Stimulated activated CD4-positive, alpha-beta T cell treated with anti-CD3 and anti-CD28 coated beads, Interleukin-2, amount 100 ng/mL, for 24 hours (primary cell): ENCODE data around the gene SUGP1.
"Not testable (repeated sequence)": the region's sequence is repeated elsewhere in the genome, so short reads cannot be mapped to it uniquely, and the experiment has no call there.

Source experiments
- DNase-seq, 2 donors: peaks; one replicate each; pipeline ENCODE4 v3.0.0-alpha.2; 2020

The SUGP1 gene, protein sequence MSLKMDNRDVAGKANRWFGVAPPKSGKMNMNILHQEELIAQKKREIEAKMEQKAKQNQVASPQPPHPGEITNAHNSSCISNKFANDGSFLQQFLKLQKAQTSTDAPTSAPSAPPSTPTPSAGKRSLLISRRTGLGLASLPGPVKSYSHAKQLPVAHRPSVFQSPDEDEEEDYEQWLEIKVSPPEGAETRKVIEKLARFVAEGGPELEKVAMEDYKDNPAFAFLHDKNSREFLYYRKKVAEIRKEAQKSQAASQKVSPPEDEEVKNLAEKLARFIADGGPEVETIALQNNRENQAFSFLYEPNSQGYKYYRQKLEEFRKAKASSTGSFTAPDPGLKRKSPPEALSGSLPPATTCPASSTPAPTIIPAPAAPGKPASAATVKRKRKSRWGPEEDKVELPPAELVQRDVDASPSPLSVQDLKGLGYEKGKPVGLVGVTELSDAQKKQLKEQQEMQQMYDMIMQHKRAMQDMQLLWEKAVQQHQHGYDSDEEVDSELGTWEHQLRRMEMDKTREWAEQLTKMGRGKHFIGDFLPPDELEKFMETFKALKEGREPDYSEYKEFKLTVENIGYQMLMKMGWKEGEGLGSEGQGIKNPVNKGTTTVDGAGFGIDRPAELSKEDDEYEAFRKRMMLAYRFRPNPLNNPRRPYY

DNA sequence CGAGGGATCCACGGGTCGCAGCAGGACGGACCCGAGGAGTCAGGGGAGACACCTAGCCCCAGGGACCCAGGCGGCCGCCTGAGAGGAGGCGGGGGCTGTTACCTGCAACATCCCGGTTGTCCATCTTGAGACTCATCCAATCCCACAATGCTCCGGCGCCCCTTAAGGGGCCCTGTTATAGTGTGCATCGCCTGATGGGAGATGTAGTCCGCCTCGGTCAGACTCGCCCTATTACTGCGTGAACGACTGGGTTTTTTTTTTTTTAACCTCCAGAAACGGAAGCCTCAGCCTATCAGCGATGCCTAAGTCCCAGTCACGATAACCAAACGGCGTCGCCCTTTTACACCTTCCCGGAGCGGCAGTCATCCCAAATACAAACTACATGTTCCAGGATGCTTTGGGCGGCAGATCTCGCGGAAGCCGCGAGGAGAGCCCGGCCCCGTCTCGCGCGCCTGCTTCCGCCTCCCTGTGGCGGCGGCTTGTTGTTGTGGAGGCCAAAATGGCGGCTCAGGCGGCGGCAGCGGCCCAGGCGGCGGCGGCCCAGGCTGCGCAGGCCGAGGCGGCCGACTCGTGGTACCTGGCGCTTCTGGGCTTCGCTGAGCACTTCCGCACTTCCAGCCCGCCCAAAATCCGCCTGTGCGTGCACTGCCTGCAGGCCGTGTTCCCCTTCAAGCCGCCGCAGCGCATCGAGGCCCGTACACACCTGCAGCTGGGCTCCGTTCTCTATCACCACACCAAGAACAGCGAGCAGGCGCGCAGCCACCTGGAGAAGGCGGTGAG lies at the start of gene SUGP1, which contains the start of gene MAU2:
SUGP1 (minus strand) TSS at position 149 of the 780 bp plus-strand sequence; CDS start at position 136, 13 bp downstream.
MAU2 (plus strand) TSS at position 469 of the 780 bp plus-strand sequence; CDS start at position 500, 31 bp downstream.
- peak; percentile 88 to 90 for DNase-seq

DNA sequence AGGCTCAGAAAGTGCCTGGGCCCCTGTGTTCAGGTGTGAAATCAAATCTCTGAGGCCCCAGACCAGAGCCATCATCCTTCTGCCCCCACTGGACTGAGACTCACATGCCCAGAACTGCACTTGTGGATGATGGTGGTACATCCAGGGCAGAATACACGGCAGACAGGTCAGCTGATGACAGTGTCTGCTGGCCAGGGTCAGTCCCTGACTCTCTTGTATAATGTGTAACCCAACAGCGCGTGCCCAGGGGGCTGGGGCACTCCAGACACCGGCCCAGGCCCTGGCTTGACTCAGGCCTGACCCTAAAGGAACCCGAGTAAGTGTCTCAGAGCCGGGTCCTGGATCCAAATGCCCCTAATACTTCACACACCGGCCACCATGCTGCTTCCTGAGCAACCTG lies 47.8 kb upstream of the SUGP1 start:
- no peak for DNase-seq

DNA sequence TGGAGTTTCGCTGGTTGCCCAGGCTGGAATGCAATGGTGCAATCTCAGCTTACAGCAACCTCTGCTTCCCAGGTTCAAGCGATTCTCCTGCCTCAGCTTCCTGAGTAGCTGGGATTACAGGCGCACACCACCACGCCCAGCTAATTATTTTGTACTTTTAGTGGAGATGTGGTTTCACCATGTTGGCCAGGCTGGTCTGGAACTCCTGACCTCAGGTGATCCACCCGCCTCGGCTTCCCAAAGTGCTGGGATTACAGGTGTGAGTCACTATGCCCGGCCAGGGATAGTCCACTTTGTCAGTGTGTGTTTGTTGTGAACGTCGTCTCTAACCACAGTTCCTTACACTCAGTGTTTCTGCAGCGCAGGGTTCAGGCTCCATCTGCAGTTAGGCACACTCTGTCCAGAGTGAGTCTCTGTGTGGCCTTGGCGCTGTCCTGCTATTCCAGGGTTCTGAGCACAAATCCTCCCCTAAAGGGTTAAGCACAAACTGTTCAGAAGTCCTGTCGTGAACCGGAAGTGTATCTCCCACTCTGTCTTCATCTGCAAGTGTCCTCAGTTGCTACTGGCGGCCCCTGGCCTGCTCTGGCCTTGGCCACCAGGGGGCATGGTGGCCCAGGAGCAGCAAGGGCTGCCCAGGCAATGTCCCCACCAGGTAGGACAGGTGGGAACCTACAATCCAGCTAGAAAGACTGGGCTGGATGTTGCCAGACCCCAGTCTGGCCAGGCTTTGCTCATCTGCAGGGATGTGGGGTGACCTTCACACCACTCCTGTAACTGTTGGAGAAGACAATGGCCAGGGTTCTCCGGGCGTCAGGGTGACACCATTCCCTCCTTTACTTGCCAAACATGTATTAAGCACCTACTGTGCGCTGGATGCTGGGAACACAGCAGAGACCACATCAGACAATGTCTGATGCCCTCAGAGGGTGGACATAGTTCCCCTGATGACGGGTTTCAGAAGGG lies 46.4 kb upstream of the SUGP1 start:
- DNase-seq, result peak; percentile 73 to 77

DNA sequence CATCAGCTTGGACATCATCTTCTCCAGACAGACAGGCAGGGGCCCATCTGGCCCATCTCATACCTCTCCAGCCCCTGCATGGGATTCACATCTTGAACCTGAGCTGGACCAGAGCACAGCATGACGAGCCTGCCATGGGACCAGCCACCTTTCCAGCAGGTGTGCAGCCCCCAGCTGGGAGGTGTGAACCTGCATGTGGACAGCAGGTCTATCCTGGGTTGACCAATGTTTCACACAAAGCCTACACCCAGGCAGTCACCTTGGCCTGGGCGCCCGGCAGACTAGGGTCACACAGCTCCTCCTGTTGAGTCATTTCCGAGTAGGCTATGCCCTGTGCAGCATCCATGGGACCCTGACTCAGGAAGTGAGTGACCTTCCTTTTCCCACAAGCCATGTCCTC lies 41.8 kb upstream of the SUGP1 start:
- no peak for DNase-seq

DNA sequence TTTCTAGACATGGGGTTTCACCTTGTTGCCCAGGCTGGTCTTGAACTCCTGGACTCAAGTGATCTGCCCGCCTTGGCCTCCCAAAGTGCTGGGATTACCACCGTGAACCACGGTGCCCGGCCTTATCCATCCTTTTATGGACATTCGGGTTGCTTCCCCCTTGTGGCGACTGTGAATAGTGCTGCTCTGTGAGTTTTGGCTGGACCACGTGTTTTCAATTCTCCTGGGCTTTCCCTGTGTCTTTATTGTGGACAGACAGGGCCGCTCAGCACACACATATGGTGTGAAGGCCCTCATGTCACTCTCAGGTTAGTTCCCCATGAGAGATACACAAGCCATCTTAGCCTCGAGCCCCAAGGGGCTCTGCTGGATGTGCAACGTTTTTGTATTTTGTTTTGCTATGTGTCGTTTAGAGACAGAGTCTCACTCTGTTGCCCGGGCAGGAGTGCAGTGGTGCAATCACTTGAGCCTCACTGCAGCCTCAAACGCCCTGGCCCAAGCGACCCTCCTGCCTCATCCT lies 40.8 kb upstream of the SUGP1 start:
- peak; percentile 78 to 81 for DNase-seq

DNA sequence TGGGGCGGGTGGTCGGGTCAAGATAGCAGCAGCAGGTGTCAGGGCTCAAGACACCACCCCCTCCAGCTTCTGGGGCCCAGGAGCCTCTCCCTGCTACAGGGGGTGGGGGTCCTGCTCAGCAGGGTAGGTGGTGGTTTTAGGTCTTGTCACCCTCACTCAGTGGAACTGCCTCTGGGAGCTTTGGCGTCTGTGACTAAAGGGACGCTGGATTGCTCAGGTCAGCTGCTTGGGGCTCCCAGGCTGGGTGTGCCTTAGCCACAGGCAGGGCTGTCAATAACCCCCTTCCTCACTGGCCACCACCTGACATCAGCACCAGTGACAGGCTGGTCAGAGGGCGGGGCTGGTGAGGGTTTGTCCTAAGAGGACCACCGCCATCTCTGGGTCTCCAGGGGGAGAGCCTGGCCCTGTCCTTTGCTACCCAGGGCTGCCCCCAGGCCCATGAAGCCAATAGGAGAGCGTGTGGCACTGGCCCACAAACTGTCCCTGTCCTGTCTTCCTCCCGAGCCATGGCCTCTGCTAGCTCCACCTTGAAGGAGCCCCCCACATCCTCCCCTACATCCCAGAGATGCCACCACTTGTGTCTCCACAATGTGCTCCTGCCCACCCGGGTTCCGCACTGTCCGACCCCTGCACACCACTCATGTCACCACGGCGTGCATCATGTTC lies 36.7 kb upstream of the SUGP1 start:
- DNase-seq, result no peak

DNA sequence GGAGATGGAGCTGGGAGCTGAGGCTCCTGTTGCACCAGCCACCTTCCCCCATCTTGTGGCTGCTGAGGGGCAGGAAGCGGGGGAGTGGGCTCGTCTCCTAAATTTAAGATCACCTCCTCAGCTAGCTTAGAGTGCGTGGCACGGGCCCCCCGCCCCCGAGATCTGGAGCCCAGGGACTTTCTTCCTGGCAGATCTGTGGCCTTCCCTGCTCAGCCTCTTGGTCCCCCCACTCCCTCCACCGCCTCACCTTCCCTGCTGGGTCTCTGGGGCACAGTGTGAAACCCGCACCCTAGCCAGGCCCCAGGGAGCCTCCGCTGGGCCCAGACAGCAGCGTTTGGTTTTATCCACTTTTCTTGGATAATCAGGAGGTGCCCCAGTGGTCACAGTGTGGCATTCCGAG lies 36.2 kb upstream of the SUGP1 start:
- DNase-seq, result no peak

DNA sequence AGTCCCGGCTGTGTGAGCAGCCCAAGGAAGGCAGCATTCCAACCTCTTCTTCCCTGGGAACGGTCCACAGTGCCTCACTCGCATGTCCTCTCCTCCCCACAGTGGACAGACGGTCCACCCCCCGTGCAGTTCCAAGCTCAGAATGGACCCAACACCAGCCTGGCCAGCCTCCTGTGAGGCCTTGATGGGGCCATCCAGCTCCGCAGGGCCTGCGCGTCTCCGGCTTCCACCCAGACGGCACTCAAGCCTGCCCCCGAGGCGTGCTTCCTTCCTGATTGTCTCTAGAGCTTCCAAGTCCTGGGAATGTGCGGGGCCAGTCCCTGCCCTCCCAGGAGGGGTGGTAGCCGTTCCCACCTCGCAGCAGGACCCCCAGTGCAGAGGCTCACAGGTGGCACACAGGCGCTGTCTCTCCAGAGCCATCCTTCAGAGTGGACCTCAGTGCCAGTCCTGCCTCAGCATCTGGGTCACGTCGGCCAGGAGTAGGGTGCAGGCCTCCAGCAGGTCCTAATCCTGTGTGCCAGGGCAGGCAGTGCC lies 35.4 kb upstream of the SUGP1 start:
- no peak for DNase-seq

DNA sequence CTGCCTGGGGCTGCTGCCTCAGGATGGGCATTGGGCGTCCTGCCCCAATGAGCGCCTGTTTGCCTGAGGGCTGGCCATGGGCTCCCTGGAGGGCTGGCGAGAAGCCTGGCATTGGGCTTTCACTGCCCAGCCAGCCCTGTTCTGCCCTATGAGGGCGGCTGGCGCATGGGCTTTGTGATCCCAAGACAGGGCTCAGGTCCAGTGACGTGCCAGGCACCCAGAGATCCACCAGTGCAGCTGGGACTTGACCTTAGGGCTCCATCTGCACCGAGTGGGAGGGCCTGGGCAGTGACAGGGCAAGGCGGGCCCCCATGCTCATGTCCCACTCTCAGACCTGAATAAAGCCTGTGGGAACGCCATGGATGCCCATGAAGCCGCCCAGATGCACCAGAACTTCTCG lies 34.6 kb upstream of the SUGP1 start:
- DNase-seq, result no peak

DNA sequence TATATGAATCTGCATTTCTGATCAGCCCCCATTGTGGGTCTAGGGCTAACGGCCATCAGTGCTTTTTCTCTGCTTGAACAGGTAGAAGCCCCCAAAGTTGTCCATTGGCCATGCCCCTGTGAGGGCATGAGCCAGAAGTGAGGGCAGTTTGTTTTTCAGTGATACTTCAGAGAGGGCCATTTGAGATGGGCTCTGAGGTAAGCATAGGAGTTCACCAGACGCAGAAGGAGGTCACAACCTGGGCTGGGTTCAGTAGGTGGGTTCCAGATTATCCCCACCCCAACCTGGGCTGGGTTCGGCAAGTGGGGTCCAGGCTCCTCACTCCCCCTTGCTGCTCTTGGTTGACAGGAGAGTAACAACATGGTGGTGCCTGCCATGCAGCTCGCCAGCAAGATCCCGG lies 33.7 kb upstream of the SUGP1 start:
- DNase-seq, result no peak

DNA sequence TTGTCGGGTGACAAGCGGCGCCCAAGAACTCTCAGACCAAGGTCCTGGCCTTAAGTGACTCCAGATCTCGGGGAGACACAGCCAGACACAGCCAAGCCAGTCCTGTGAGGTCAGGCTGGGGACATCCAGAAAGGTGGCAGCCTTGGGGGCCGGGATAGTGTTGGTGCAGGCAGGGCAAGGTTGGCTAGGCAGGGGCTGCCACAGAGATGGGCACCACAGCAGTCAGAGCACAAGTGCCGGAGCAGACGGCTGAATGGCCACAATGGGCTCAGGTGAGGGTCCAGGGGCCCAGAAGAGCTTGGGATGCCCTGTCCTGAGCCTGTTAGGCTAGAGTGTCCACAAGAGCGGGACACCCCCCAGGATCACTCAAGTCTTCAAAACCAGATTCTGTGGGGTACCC lies 32.5 kb upstream of the SUGP1 start:
- no peak for DNase-seq

DNA sequence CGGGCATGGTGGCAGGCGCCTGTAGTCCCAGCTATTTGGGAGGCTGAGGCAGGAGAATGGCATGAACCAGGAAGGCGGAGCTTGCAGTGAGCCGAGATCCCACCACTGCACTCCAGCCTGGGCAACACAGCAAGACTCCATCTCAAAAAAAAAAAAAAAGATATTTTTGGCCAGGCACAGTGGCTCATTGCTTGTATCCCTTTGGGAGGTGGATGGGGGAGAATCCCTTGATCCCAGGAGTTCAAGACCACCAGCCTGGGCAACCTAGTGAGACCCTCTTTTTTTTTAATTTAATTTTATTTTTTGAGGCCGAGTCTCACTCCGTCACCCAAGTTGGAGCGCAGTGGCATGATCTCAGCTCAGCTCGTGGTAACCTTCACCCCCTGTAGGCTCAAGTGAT lies 30.4 kb upstream of the SUGP1 start:
- DNase-seq, result not testable (repeated sequence)

DNA sequence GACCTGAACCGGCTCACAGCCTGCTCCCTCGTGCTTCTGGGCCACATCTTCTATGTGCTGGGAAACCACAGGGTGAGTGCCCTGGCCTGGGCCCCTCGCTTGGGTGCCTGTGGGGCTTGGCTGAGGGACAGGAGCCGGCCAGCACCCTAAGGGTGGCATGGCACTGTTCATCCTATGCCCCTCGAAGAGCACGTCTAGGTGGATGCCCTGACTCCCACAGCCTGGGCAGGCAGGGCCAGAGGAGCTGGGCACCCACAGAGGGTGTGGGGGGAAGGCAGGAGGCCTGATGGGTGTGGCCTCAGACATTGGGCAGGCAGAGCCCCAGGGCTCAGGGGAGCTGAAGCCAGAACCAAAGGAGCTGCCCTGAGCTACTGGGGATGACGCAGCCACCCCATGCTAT lies 29.1 kb upstream of the SUGP1 start:
- no peak for DNase-seq

DNA sequence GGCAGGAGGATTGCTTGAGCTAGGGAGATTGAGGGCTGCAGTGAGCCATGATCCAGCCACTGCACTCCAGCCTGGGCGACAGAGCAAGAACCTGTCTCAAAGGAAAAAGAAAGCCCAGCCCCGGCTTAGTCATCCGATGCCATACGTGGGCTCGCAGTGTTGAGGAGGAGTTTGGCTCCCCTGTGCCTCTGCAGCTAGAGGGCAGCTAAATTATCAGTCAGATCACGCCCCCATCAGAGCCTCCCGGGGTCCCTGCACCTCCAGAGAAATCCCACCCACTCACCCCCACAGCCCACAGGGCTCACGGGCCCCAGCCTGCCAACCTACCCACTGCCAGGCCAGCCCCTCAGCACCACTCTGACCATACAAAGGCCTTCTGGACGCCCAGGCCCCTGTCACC lies 28.0 kb upstream of the SUGP1 start:
- no peak for DNase-seq

DNA sequence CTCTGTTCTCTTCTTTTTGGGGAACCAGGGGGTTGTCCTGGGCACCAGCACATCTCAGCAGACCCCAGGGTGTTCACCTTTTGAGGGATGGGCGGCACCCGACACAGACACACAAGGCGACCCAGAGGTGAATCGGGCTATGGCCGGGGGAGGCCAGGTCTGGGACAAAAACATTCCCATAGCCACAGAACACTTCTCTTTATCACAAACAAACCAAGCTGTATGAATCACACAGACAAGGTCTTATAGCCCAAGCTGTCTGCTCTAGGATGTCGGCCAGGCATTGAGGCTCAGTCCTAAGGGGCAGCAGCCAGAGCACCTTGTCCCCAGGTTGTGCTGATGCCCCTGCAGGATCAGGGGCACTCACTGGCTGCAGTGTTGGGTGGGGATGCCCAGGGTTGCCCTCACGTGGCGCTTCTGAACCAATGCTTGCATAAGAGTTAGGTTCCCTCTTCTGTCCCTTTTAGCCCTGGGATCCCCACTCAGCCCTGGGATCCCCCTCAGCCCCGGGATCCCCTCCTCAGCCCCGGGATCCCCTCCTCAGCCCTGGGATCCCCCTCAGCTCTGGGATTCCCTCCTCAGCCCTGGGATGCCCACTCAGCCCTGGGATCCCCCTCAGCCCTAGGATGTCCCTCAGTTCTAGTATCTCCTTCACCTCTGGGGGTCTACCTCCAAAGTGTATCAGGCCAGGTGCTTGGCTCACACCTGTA lies 27.2 kb upstream of the SUGP1 start:
- DNase-seq, result no peak

DNA sequence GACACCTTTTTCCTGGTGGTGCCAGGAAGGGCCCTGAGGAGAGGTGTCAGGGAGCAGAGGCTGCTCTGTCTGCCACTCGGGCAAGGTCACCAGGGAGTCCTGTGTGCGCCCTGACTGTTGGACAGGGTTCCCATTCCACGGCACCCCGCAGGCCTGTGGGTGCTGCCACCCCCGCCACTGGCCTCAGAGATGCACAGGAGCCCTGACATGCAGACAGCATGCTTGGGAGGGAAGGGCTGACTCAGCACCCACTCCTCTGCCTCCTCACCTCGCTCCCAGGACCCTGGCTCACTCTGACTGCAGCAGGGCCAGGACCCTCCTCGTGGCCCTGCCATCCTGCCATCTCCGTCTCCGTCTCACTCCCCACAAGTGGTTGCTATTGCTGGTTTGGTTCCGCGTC lies 25.7 kb upstream of the SUGP1 start:
- no peak for DNase-seq

DNA sequence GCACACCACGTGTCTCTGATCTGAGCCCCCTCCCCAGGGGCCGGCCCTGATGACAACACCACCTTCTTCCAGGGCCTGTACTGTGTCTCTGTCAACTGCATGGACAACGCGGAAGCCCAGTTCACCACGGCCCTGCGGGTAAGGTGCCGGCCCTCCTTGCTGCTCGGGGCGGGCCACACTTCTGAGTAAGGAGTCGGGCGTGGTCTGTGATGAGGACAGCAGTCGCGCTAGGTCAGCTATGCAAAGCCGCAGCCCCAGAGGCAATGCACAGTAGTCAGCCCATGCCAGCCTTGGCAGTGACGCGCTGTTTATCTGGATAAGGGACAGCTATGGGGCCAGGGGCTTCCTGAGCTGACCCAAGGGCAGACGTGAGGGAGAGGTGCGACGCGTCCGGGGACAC lies 24.9 kb upstream of the SUGP1 start:
- DNase-seq, result no peak

DNA sequence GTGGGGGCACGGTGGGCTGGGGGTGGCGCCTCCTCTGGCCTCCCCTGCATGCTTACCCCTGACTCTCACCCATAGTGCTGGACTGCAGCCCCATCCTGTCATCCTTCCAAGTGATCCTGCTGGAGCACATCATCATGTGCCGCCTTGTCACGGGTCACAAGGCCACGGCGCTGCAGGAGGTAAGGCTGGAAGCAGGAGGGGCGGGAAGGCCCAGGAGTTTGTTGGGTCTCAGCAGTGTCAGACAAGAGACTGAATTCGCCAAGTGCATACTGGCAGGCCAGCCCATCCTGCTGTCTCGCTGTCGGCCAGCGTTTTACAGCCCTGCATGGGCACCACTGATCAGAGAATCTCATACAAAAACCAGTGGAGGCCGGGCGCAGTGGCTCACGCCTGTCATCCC lies 23.5 kb upstream of the SUGP1 start:
- DNase-seq, result no peak

DNA sequence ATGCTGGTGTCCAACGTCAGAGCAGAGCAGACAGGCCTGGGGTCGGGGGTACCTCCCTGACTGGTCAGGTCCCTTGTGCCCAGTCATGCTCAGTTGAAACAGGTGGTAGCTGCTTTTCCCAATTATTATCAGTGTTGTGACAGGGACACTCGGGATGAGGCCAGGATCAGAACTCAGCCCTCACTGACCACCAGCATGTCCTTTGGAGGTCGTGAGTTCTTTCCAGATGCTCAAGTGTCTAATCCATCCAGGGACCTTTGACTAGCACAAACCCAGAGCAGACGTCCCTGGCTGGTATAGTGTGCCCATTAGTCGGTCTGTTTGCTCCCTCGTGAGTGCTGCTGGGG lies 22.7 kb upstream of the SUGP1 start:
- DNase-seq, result no peak

DNA sequence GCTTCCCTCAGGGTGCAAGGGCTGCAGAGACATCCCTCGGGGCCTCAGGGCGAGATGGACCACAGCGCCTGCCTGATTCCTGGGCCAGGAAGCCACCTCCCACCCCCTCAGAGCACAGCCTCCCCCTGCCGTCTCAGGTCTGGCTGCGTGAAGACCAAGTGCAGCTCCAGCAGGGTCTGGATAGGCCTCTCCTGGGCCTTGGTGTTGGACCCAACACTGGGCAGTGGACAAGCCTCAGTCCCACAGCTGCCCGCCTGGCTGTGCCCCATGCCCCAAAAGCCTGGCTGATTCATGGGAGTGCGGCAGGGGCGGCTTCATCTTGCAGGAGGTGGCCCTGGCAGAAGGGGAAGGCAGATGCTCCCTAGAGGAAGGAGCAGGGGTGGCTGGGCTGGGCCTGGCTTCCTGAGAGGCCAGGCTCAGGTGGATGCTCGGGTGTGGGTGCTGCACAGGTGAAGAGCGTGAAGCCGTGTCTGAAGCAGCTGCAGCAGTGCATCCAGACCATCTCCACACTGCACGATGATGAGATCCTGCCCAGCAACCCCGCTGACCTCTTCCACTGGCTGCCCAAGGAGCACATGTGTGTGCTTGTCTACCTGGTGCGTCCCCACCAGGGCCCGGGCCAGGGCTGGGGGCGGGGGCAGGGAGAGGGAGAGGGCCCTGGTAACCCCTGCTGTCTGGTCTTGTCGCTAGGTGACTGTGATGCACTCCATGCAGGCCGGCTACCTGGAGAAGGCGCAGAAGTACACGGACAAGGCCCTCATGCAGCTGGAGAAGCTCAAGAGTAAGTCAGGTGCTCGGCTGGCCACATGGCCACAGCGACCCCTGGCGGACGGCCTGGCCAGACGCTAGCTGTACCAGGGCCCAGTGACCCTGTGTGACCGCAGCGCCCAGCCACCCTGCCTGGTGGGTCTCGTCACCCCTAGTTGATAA lies 22.0 kb upstream of the SUGP1 start:
- DNase-seq, result peak in 1 of 2 donors; percentile 23
